Neural cell (in vitro differentiated cells): ENCODE results near the gene RAD51C. TPM values are rescaled to one million over a fixed set of nuclear protein-coding genes. Genes with fewer than 3 reads are reported as not detected.

Experiments
- H2AFZ ChIP-seq: fragments of 200-600, 300-800 bp; sonication (generic), shearing (Covaris generic); 2 replicates; pipeline ENCODE4 v1.6.0; 2014; ENCODE audit warnings: low read depth, mild to moderate bottlenecking, antibody characterized with exemption, low read length, moderate library complexity
- H3F3A ChIP-seq: fragments of 200-600 bp; shearing (Covaris generic); 2 replicates; pipeline ENCODE4 v1.6.1; 2016; ENCODE audit warnings: mild to moderate bottlenecking, moderate library complexity, mixed read lengths, antibody characterized with exemption, low read length; ENCODE audit not compliant: insufficient read depth, poor library complexity, severe bottlenecking
- H3K27ac ChIP-seq: fragments of 200-600, 300-800 bp; sonication (generic), shearing (Covaris generic); 2 replicates; pipeline ENCODE4 v1.5.1; 2014; ENCODE audit warnings: mild to moderate bottlenecking, low read length, moderate library complexity
- H3K27me3 ChIP-seq: fragments of 300-800, 200-600 bp; sonication (generic), shearing (Covaris generic); 2 replicates; pipeline ENCODE4 v1.6.0; 2014; ENCODE audit warnings: mild to moderate bottlenecking, low read depth, low read length, moderate library complexity; ENCODE audit not compliant: insufficient read depth
- H3K36me3 ChIP-seq: fragments of 300-800, 200-600 bp; sonication (generic), shearing (Covaris generic); 2 replicates; pipeline ENCODE4 v1.5.1; 2014; ENCODE audit warnings: mild to moderate bottlenecking, antibody characterized with exemption, low read length, moderate library complexity; ENCODE audit not compliant: insufficient read depth
- H3K4me2 ChIP-seq: fragments of 300-800, 200-600 bp; sonication (generic), shearing (Covaris generic); 2 replicates; pipeline ENCODE4 v1.6.0; 2014; ENCODE audit warnings: mild to moderate bottlenecking, low read length
- H3K4me3 ChIP-seq: fragments of 300-800, 200-600 bp; sonication (generic), shearing (Covaris generic); 2 replicates; pipeline ENCODE4 v1.5.1; 2014; ENCODE audit warnings: mild to moderate bottlenecking, low read length, moderate library complexity
- H3K79me2 ChIP-seq: fragments of 200-600 bp; shearing (Covaris generic); replicated peaks from 2 replicates; pipeline ENCODE4 v1.6.0; 2014; ENCODE audit warnings: mild to moderate bottlenecking, low read length, moderate library complexity; ENCODE audit not compliant: insufficient read depth
- H3K9ac ChIP-seq: fragments of 300-800, 200-600 bp; sonication (generic), shearing (Covaris generic); 2 replicates; pipeline ENCODE4 v1.6.1; 2016; ENCODE audit warnings: mild to moderate bottlenecking, low read length, mixed read lengths
- H3K9me2 ChIP-seq: fragments of 200-600 bp; shearing (Covaris generic); 2 replicates; pipeline ENCODE4 v1.6.1; 2016; ENCODE audit warnings: mild to moderate bottlenecking, low read length, mixed read lengths; ENCODE audit not compliant: insufficient read depth
- H3K9me3 ChIP-seq: fragments of 200-600, 300-800 bp; sonication (generic), shearing (Covaris generic); 2 replicates; pipeline ENCODE4 v1.6.1; 2016; ENCODE audit warnings: mild to moderate bottlenecking, mixed run types, low read length, moderate library complexity, mixed read lengths
- H4K20me1 ChIP-seq: fragments of 200-600 bp; shearing (Covaris generic); 2 replicates; pipeline ENCODE4 v1.6.1; 2016; ENCODE audit warnings: mild to moderate bottlenecking, mixed run types; ENCODE audit not compliant: insufficient read depth
- CTCF ChIP-seq: fragments of 450-650 bp; IDR thresholded peaks from 2 replicates; pipeline ENCODE4 v1.5.1; 2014; ENCODE audit warnings: antibody characterized with exemption, mild to moderate bottlenecking, moderate library complexity; ENCODE audit not compliant: poor library complexity, severe bottlenecking
- EP300 ChIP-seq: fragments of 450-650 bp; conservative IDR thresholded peaks from 2 replicates; pipeline ENCODE4 v1.6.1; 2014; ENCODE audit warnings: antibody characterized with exemption, mild to moderate bottlenecking, moderate library complexity; ENCODE audit not compliant: poor library complexity, severe bottlenecking
- EZH2 ChIP-seq: fragments of 200-600, 300-800 bp; shearing (Covaris generic), sonication (generic); IDR thresholded peaks from 2 replicates; pipeline ENCODE4 v1.6.1; 2014; ENCODE audit warnings: antibody characterized with exemption, low read length, borderline replicate concordance, mild to moderate bottlenecking; ENCODE audit not compliant: insufficient read depth, poor library complexity, severe bottlenecking
- MXI1 ChIP-seq: fragments of 450-650 bp; conservative IDR thresholded peaks from 2 replicates; pipeline ENCODE4 v1.6.1; 2014; ENCODE audit warnings: antibody characterized with exemption, mild to moderate bottlenecking; ENCODE audit not compliant: poor library complexity, severe bottlenecking
- POLR2AphosphoS5 ChIP-seq: IDR thresholded peaks from 2 replicates; pipeline ENCODE4 v1.6.1; 2012
- RAD21 ChIP-seq: fragments of 450-650 bp; conservative IDR thresholded peaks from 2 replicates; pipeline ENCODE4 v1.6.1; 2014; ENCODE audit warnings: antibody characterized with exemption, mild to moderate bottlenecking, moderate library complexity
- REST ChIP-seq: IDR thresholded peaks from 2 replicates; pipeline ENCODE4 v1.6.1; 2012; ENCODE audit warnings: borderline replicate concordance
- SMC3 ChIP-seq: fragments of 450-650 bp; conservative IDR thresholded peaks from 2 replicates; pipeline ENCODE4 v1.6.1; 2014; ENCODE audit warnings: antibody characterized with exemption, mild to moderate bottlenecking, moderate library complexity; ENCODE audit not compliant: poor library complexity
- TAF1 ChIP-seq: IDR thresholded peaks from 2 replicates; pipeline ENCODE4 v1.6.1; 2012; ENCODE audit warnings: low read depth
- polyA plus RNA-seq: library from polyadenylated mRNA; depleted of rRNA; stranded (reverse); fragments of >200 nt; gene quantifications from 2 replicates; pipeline ENCODE4 v1.2.3, GENCODE V29; 2014

RAD51C gene
- polyA plus RNA-seq, 1 donor from 2014 or later, result 25.1 TPM

- Histone ChIP-seq H3F3A (no peaks in the 10 kb centered on the region), H3K79me2 (no peaks in the 10 kb centered on the region), H3K36me3 (no peaks in the 10 kb centered on the region), H3K9ac (no peak overlapping the region), H3K27ac (no peak overlapping the region), H3K9me2 (no peaks in the 10 kb centered on the region), H3K9me3 (no peaks in the 10 kb centered on the region), H4K20me1 (no peaks in the 10 kb centered on the region), H2AFZ (no peak overlapping the region), H3K4me3 (no peak overlapping the region), H3K27me3 (no peaks in the 10 kb centered on the region), H3K4me2 (no peak overlapping the region)
- TF ChIP-seq EZH2 (no peak), TAF1 (no peak), SMC3 (no peak)
These were observed 31.8 kb upstream of the RAD51C start for GRCh38 chr17:58660621-58661020.

GRCh38 chr17:58661499-58661898 lies 30.9 kb upstream of the RAD51C start:
- Histone ChIP-seq H2AFZ (no peak overlapping the region), H3K9me3 (no peaks in the 10 kb centered on the region), H3K79me2 (no peaks in the 10 kb centered on the region), H3K4me3 (no peak overlapping the region), H3K9me2 (no peaks in the 10 kb centered on the region), H3K27me3 (no peaks in the 10 kb centered on the region), H3K27ac (no peak overlapping the region), H4K20me1 (no peaks in the 10 kb centered on the region), H3F3A (no peaks in the 10 kb centered on the region), H3K36me3 (no peaks in the 10 kb centered on the region), H3K9ac (no peak overlapping the region), H3K4me2 (no peak overlapping the region)
- TF ChIP-seq MXI1, result no peak
- TF ChIP-seq CTCF, result no peak
- TF ChIP-seq EZH2, result no peak
- TF ChIP-seq RAD21, result no peak
- TF ChIP-seq EP300, result no peak
- TF ChIP-seq POLR2AphosphoS5, result no peak
- no peak for TF ChIP-seq TAF1
- no peak for TF ChIP-seq SMC3
- no peak for TF ChIP-seq REST

- H2AFZ ChIP-seq, result no peak overlapping the region
- no peaks in the 10 kb centered on the region for H3K9me2 ChIP-seq
- H3K36me3 ChIP-seq, result no peaks in the 10 kb centered on the region
- no peaks in the 10 kb centered on the region for H3K9me3 ChIP-seq
- H3K79me2 ChIP-seq, result no peaks in the 10 kb centered on the region
- H3K9ac ChIP-seq, result no peak overlapping the region
- H3K4me3 ChIP-seq, result no peak overlapping the region
- no peaks in the 10 kb centered on the region for H3F3A ChIP-seq
- H3K27me3 ChIP-seq, result no peaks in the 10 kb centered on the region
- no peak overlapping the region for H3K4me2 ChIP-seq
- TF ChIP-seq SMC3 (no peak), EZH2 (no peak), MXI1 (no peak), REST (no peak), TAF1 (no peak), CTCF (no peak), POLR2AphosphoS5 (no peak), RAD21 (no peak), EP300 (no peak)
- H4K20me1 ChIP-seq, result no peaks in the 10 kb centered on the region
- H3K27ac ChIP-seq, result no peak overlapping the region
These were observed 28.1 kb upstream of the RAD51C start for GRCh38 chr17:58664302-58664701.
